GM12878 (cell line): ENCODE measurements around the gene POC5. TPM values are rescaled to one million over a fixed set of nuclear protein-coding genes. Genes with fewer than 3 reads are reported as not detected.

Source experiments
- ATAC-seq: fragments of 200-7000 bp; cut with Tn5 transposase; 3 replicates; pipeline ENCODE4 v1.9.1; 2020; ENCODE audit warnings: mild to moderate bottlenecking, moderate library complexity
- BruUV-seq: library from RNA; stranded (reverse); fragments of 400-500 nt; replicated peaks from 2 replicates; lab custom pipeline; 2021; lab: Mats Ljungman, UMichigan
- CTCF ChIA-PET: fragments of 300-600 bp; sonication (Branson Sonifier 250); formaldehyde crosslinking; extraction: SDS; loops from one replicate; lab custom pipeline; 2021; ENCODE audit warnings: inconsistent platforms; lab: Yijun Ruan, JAX
- POLR2A ChIA-PET: fragments of 350-600 bp; formaldehyde crosslinking; extraction: SDS; loops from one replicate; lab custom pipeline; 2021; ENCODE audit warnings: inconsistent platforms; lab: Charles Lee
- RAD21 ChIA-PET: fragments of 300-600 bp; sonication (Branson Sonifier 250); formaldehyde crosslinking; loops from one replicate; lab custom pipeline; 2023; ENCODE audit warnings: antibody characterized with exemption; ENCODE audit not compliant: unreplicated experiment; lab: Charles Lee
- SMC1A ChIA-PET: fragments of 300-600 bp; sonication (Branson Sonifier 250); formaldehyde crosslinking; loops from one replicate; lab custom pipeline; 2023; ENCODE audit not compliant: unreplicated experiment, uncharacterized antibody; lab: Charles Lee
- DNase-seq: peaks from one replicate; pipeline ENCODE4 v3.0.0-alpha.2; 2011; ENCODE audit warnings: low read depth, low spot score
- FAIRE-seq: peaks from 3 replicates; lab custom pipeline; 2011; peaks lifted over from hg19 to GRCh38; lab: Jason Lieb, UNC
- H2AFZ ChIP-seq: 2 replicates; pipeline ENCODE4 v1.6.0; 2011; ENCODE audit warnings: low read depth, low read length, control low read depth; ENCODE audit not compliant: control insufficient read depth
- H3K27ac ChIP-seq: 2 replicates; pipeline ENCODE4 v1.5.1; 2011; ENCODE audit warnings: control low read depth; ENCODE audit not compliant: control insufficient read depth, insufficient read depth
- H3K27me3 ChIP-seq, 2 experiments: replicated peaks in 1 of 2; 2 replicates each; pipeline versions ENCODE4 v1.6.0 to v1.6.1; 2011; ENCODE audit warnings: low read length in 1 of 2; ENCODE audit not compliant: control insufficient read depth in 2 of 2, insufficient read depth in 2 of 2
- H3K36me3 ChIP-seq, 2 experiments: 2 replicates each; pipeline ENCODE4 v1.5.1; 2011; ENCODE audit warnings: low read length in 1 of 2; ENCODE audit not compliant: control insufficient read depth in 2 of 2, insufficient read depth in 2 of 2
- H3K4me1 ChIP-seq: 2 replicates; pipeline ENCODE4 v1.6.1; 2011; ENCODE audit warnings: mild to moderate bottlenecking, low read length, moderate library complexity, mixed read lengths; ENCODE audit not compliant: control insufficient read depth, insufficient read depth
- H3K4me2 ChIP-seq: 2 replicates; pipeline ENCODE4 v1.6.0; 2011; ENCODE audit warnings: control low read depth; ENCODE audit not compliant: control insufficient read depth, insufficient read depth
- H3K4me3 ChIP-seq: fragments of 200-600 bp; sonication (generic); 2 replicates; pipeline ENCODE4 v1.5.1; 2016
- H3K79me2 ChIP-seq: 2 replicates; pipeline ENCODE4 v1.6.0; 2011; ENCODE audit warnings: low read length; ENCODE audit not compliant: control insufficient read depth, insufficient read depth
- H3K9ac ChIP-seq: 2 replicates; pipeline ENCODE4 v1.8.0; 2011; ENCODE audit warnings: low read length, control low read depth, mixed read lengths; ENCODE audit not compliant: control insufficient read depth, insufficient read depth
- H3K9me3 ChIP-seq: replicated peaks from 3 replicates; pipeline ENCODE4 v1.5.1; 2011; ENCODE audit warnings: mild to moderate bottlenecking, low read length; ENCODE audit not compliant: control insufficient read depth, insufficient read depth
- H4K20me1 ChIP-seq: 2 replicates; pipeline ENCODE4 v1.6.0; 2011; ENCODE audit not compliant: control insufficient read depth, insufficient read depth
- CTCF ChIP-seq, 3 experiments: IDR thresholded peaks in 2 of 3; conservative IDR thresholded peaks in 1 of 3; 2 replicates each; pipeline ENCODE4 v1.5.1; 2011; ENCODE audit warnings: low read depth in 3 of 3, low read length in 3 of 3, mild to moderate bottlenecking in 3 of 3, control low read depth in 2 of 3, moderate library complexity in 2 of 3, inconsistent platforms in 1 of 3, mixed read lengths in 1 of 3; ENCODE audit not compliant: control insufficient read depth in 2 of 3, insufficient read depth in 1 of 3; ENCODE audit errors: extremely low read depth in 1 of 3
- DPF2 ChIP-seq: fragments of 450-650 bp; IDR thresholded peaks from 2 replicates; pipeline ENCODE4 v1.6.1; 2017; ENCODE audit warnings: mild to moderate bottlenecking
- RAD21 ChIP-seq: IDR thresholded peaks from 2 replicates; pipeline ENCODE4 v1.6.1; 2011; ENCODE audit warnings: mild to moderate bottlenecking, low read depth, low read length, moderate library complexity; ENCODE audit not compliant: insufficient read depth
- SMC3 ChIP-seq: IDR thresholded peaks from 2 replicates; pipeline ENCODE4 v1.6.1; 2011; ENCODE audit warnings: low read length, improper control_type of control experiment, borderline replicate concordance
- TARDBP ChIP-seq: IDR thresholded peaks from 2 replicates; pipeline ENCODE4 v1.6.1; 2016; ENCODE audit warnings: borderline replicate concordance
- WGBS: methylation state at CpG from one replicate; pipeline ENCODE4 v1.1.6; 2016; ENCODE audit warnings: low lambda C conversion rate; ENCODE audit not compliant: insufficient replicate concordance, insufficient coverage; ENCODE audit errors: missing lambda C conversion rate; 5-methylcytosine and 5-hydroxymethylcytosine counted together
- in situ Hi-C: fragments of 300-500 bp; cut with MboI; formaldehyde crosslinking; loops from 9 replicates; pipeline ENCODE4 v1.14.3; 2018; ENCODE audit warnings: mixed read lengths
- intact Hi-C: fragments of 100-400 bp; cut with micrococcal nuclease; formaldehyde crosslinking; loops from one replicate; pipeline ENCODE4 v1.14.2; 2022; ENCODE audit not compliant: unreplicated experiment
- polyA plus RNA-seq, 11 experiments: library from polyadenylated mRNA; depleted of rRNA in 4 of 11; unstranded in 6 of 11; stranded (reverse) in 5 of 11; fragments of >200 nt; fragmentation: Nextera tagmentation in 4 of 11; fragmentation: Illumina TruSeq in 1 of 11; extraction: Ambion mirVana in 4 of 11; extraction: Trizol in 1 of 11; gene quantifications; 1 replicate in 1 of 11; 2 replicates in 10 of 11; pipeline versions ENCODE4 v1.2.1 to v1.2.3, GENCODE V29; 2011 to 2016; ENCODE audit warnings: inconsistent platforms in 2 of 11, missing spikeins in 2 of 11, low read depth in 1 of 11
- total RNA-seq, 4 experiments: library from RNA; depleted of rRNA in 3 of 4; stranded (reverse); fragments of >200 nt in 3 of 4; fragmentation: Illumina TruSeq in 1 of 4; extraction: Trizol in 1 of 4; gene quantifications; 2 replicates each; pipeline versions ENCODE4 v1.2.1 to v1.2.3, GENCODE V29; 2013 to 2021
- TF ChIP-seq, protein P1 (sequence below): fragments of 450-650 bp; IDR thresholded peaks from 2 replicates; pipeline ENCODE4 v1.6.1; 2017; ENCODE audit warnings: mild to moderate bottlenecking, moderate library complexity

POC5 gene
- total and polyA plus RNA-seq, 10 of the 15 experiments (the other 5 are each of a cell fraction or from before 2014, with no cell fraction given), result 13.1 to 25.6 (median 21.8) TPM

- SMC1A ChIA-PET, result interaction anchor here (0.7 to 4.4 kb wide), 40 partner anchors 10 to 1779 kb away, joined by 3 to 53 read pairs (median 4); partner anchors contain the start of genes ANKRD31 and HMGCR
- H3K27me3 ChIP-seq, result no peaks in the 10 kb centered on the region
- in situ Hi-C loops, result no loop called here
- H3K27ac ChIP-seq, result no peak overlapping the region
- DNase-seq (no peak), ATAC-seq (peak; percentile 74), FAIRE-seq (peak; percentile 86)
- POLR2A ChIA-PET, result interaction anchor here (0.6 to 1.4 kb wide), 4 partner anchors 9 to 444 kb away, joined by 3 to 6 read pairs (median 4); partner anchors contain the start of genes ANKRD31 and POLK
- intact Hi-C loops, result loop anchor here (2.0 to 10.0 kb wide), 2 partner anchors 336 to 444 kb away; partner anchors contain the start of gene ANKRD31
- TF ChIP-seq TARDBP (no peak), CTCF (IDR thresholded peaks at IDR 0.05 in 2 of 3, conservative IDR thresholded peaks at IDR 0.05 in 1 of 3; ENCODE audit: control insufficient read depth in 2 of 3, extremely low read depth in 1 of 3, insufficient read depth in 1 of 3, low read depth in 3 of 3, low read length in 3 of 3) (peak; percentile 52 to 62 (median 56)), RAD21 (peak; percentile 62), DPF2 (no peak), SMC3 (peak; percentile 70)
- TF ChIP-seq, protein P1, sequence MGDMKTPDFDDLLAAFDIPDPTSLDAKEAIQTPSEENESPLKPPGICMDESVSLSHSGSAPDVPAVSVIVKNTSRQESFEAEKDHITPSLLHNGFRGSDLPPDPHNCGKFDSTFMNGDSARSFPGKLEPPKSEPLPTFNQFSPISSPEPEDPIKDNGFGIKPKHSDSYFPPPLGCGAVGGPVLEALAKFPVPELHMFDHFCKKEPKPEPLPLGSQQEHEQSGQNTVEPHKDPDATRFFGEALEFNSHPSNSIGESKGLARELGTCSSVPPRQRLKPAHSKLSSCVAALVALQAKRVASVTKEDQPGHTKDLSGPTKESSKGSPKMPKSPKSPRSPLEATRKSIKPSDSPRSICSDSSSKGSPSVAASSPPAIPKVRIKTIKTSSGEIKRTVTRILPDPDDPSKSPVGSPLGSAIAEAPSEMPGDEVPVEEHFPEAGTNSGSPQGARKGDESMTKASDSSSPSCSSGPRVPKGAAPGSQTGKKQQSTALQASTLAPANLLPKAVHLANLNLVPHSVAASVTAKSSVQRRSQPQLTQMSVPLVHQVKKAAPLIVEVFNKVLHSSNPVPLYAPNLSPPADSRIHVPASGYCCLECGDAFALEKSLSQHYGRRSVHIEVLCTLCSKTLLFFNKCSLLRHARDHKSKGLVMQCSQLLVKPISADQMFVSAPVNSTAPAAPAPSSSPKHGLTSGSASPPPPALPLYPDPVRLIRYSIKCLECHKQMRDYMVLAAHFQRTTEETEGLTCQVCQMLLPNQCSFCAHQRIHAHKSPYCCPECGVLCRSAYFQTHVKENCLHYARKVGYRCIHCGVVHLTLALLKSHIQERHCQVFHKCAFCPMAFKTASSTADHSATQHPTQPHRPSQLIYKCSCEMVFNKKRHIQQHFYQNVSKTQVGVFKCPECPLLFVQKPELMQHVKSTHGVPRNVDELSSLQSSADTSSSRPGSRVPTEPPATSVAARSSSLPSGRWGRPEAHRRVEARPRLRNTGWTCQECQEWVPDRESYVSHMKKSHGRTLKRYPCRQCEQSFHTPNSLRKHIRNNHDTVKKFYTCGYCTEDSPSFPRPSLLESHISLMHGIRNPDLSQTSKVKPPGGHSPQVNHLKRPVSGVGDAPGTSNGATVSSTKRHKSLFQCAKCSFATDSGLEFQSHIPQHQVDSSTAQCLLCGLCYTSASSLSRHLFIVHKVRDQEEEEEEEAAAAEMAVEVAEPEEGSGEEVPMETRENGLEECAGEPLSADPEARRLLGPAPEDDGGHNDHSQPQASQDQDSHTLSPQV, result peak; percentile 66; the same call in 1 of the 2 replicates
- H3K4me2 ChIP-seq, result no peak overlapping the region
- peaks cover 0 to 6% of the 10 kb centered on the region in 2 experiments for H3K36me3 ChIP-seq
- BruUV-seq, result no TSS peak
- H3K4me3 ChIP-seq, result no peak overlapping the region
- CTCF ChIA-PET, result interaction anchor here (0.6 to 6.0 kb wide), 50 partner anchors 9 to 746 kb away, joined by 3 to 64 read pairs (median 3); partner anchors contain the start of genes ANKRD31, HMGCR and POLK
- H3K9ac ChIP-seq, result no peak overlapping the region
- RAD21 ChIA-PET, result interaction anchor here (0.6 to 4.9 kb wide), 27 partner anchors 12 to 902 kb away, joined by 3 to 38 read pairs (median 4); partner anchors contain the start of genes ANKRD31, HMGCR and POLK
- H4K20me1 ChIP-seq, result no peaks in the 10 kb centered on the region
- H3K79me2 ChIP-seq, result no peaks in the 10 kb centered on the region
- H3K4me1 ChIP-seq, result no peaks in the 10 kb centered on the region
- no peaks in the 10 kb centered on the region for H3K9me3 ChIP-seq
- WGBS, result 46% methylated on average over 2 of the region's 2 CpGs
- H2AFZ ChIP-seq, result no peak overlapping the region
Observed at GRCh38 chr5:75681125-75681830, 36.0 kb downstream of the POC5 start.
